ENCODE data around the gene JARID2. TPM values are rescaled to one million over a fixed set of nuclear protein-coding genes. Genes with fewer than 3 reads are reported as not detected.

The JARID2 gene
- total RNA-seq, 8 experiments from 2014 or later = 11.8 to 39.9 (median 30.7) TPM

DNA sequence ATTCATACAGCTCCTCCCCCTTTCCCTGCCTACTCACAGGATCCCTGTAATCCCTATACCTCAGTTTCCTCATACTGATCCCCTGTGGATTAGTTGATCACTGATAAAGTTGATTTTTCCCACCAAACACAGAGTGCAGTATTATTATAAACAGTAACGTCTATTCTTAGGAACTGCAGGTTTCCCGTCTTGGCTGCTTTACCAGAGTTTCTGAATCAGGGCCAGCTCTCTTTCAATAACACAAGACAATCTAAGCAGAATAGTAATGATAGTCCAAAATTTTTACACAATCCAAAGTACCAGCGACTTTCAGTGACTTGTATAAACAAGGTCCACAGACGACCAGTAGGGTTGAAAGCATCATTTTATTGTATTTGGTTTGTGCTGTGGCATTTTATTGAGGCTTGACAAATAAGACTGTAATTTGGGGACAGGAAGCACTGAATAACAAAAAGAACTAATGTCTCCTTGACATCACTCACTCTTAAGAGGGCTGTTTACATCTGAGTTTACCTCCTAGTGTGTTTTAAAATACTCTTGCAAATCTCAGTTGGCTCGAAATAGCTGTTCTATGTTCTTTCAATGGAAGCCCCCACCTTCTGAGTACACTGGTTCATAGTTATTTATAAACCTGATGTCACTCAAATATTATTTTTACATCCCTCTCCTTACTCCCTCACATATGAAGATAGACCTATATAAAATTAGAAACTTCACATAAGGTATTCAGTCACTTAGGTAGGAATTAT lies 6.1 kb upstream of the JARID2 start:
- peaks cover 6 to 9% of the 10 kb centered on the region in 2 donors for H3K4me1 ChIP-seq (replicated peaks in 1 of 2)
- no peak overlapping the region for H3K27ac ChIP-seq
- in situ Hi-C loops (cut with MboI; ENCODE audit: low pct_unique_long_range_greater_than_20kb in 2 of 9, low sequenced_read_pairs in 9 of 9, unreplicated experiment in 9 of 9) = no loop called here
- no peak for ATAC-seq (replicated peaks in 6 of 8)
- 8 to 79% (median 36%) methylated on average over 2 to 5 of the region's 5 CpGs for WGBS, 10 experiments
- no peak overlapping the region for H3K4me3 ChIP-seq

DNA sequence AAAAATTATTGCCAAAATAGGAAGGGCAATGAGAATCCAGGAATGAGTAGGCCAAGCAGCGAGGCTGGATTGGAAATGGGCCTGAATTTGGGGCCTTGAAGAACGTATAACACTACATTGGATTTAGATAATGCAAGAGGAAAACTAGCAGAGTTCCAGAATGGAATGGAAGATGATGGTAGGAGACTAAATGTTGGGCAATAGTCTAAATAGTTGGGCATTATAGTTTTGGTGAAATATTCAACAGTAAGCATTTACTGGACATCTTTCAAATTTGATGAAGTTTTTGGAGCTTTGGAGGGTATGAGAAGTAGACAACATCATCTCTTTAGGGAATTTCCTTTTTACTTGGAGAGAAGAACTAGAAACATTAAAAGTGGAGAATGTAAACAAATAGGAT lies 3.4 kb upstream of the JARID2 start:
- in situ Hi-C loops (cut with MboI; ENCODE audit: low pct_unique_long_range_greater_than_20kb in 2 of 9, low sequenced_read_pairs in 9 of 9, unreplicated experiment in 9 of 9) = no loop called here
- no peak overlapping the region for H3K27ac ChIP-seq
- no peak overlapping the region for H3K4me3 ChIP-seq
- ATAC-seq (replicated peaks in 6 of 8) = no peak
- H3K4me1 ChIP-seq (replicated peaks in 1 of 2) = peaks cover 6 to 9% of the 10 kb centered on the region in 2 donors
- 89 to 100% (median 100%) methylated on average over 1 to 2 of the region's 2 CpGs; no CpG with 5 or more reads in 4 of the 10 experiments for WGBS, 10 experiments

DNA sequence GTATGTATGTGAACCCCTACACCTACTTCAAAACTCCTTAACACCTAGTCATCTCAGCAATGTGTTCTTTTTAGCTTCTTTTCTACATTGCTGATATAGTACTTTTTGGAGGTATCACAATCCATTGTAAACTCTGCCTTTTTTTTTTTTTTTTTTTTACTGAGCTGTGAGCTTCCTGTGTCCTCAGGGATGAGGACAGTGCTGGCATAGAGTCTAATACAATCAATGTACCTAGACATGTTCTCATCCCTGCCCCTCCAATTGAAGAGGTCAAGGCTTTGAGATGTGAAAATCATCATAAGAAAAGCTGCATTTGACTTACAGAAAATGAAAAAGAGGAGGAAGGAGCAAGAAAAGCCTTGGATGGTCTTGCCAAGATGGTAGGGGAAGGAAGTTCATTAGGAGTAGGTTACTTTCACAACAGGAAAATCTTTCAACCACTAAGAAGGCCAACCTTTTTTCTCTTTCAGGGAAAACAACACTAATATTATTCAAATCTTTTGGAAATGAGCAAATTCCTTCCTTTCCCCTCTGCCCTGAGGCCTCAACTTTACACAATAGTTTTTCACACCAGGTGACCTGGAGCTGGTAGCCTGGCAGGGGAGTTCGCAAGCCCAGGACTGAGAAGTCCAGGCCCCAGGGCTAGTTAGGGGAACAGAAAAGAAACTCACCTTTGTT lies 2.8 kb upstream of the JARID2 start:
- in situ Hi-C loops (cut with MboI; ENCODE audit: low pct_unique_long_range_greater_than_20kb in 2 of 9, low sequenced_read_pairs in 9 of 9, unreplicated experiment in 9 of 9) = no loop called here
- peaks cover 6 to 9% of the 10 kb centered on the region in 2 donors for H3K4me1 ChIP-seq (replicated peaks in 1 of 2)

DNA sequence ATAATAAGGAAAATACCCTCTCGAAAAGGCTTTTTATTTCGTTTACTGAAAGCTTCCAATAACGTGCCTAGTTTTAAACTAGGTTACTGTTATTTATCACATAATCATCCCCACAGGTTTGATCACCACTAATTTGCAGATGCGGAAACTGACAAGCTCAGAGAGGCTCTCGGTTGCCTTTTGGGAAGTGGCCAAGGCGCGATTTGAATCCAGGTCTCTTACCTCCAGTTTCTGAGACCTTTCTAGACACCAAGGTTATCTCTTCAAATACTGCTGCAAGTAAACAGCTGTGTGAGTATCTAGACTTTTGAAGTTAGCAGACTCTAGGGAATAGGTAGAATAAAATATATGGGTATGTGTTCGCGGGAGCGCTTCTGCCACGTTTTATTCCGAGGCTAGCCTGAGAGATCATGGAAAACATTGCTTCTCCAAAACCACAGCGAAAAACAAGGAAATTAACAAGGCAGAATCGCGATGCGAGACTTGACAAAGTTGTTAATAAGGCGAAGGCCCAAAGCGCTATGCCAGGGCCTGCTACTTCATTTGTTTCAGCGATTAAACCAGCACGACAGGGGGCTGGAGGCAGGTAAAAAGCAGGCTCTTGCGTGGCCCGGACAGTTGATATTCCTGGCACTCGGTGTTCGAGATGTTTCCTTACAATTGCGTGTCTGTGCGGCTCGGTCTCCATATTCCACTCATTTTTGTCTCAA lies 1.8 kb upstream of the JARID2 start:
- H3K4me1 ChIP-seq (replicated peaks in 1 of 2) = peaks cover 6 to 9% of the 10 kb centered on the region in 2 donors
- in situ Hi-C loops (cut with MboI; ENCODE audit: low pct_unique_long_range_greater_than_20kb in 2 of 9, low sequenced_read_pairs in 9 of 9, unreplicated experiment in 9 of 9) = no loop called here
- peak overlapping the region; percentile 78 to 92 (median 85) for H3K4me3 ChIP-seq
- ATAC-seq (replicated peaks in 6 of 8) = no peak
- H3K27ac ChIP-seq = peak overlapping the region; percentile 92 to 95
- 17 to 94% (median 63%) methylated on average over 6 to 27 of the region's 27 CpGs for WGBS, 10 experiments

More for the DNA sequence above, 2.8 kb upstream of the JARID2 start:
- 80 to 100% (median 100%) methylated on average over 1 of the region's 1 CpG; no CpG with 5 or more reads in 6 of the 10 experiments for WGBS, 10 experiments
- no peak overlapping the region for H3K27ac ChIP-seq
- no peak overlapping the region for H3K4me3 ChIP-seq
- no peak for ATAC-seq (replicated peaks in 6 of 8)

DNA sequence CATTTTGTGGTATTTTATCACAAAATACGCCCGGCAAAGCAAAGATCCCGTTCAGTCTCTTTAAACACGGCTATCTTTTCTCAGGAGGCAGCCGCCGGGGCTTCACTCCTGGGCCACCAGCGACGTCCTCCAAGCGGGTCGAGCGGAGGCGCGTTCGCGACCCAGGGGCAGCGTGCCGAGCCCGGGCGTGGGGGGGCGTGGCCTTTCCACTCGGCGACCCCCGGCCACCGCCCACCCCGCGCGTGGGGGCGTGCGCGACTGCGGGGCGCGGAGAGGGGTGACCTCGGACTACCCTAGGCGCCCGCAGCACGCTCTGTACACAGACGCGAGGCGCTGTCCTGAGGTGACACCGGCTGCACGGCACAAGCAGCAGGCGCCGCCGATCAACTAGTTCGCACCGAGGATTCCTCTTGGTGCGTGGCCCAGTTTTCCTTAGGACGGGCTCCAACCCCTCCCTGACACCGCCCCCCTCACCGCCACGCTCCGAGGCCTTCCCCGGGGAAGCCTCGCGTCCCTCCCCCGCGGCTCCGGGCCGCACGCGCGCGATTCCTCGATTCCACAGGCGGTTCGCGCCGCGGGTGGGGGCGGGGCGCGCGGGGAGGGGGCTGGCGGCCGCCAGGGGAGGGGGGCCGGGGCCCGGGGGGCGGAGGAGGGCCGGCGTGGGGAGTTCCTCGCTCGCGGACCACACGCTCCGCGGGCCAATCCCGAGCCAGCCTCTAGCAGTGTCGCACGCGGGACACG lies 1.1 kb upstream of the JARID2 start:
- peak overlapping the region; percentile 92 to 95 for H3K27ac ChIP-seq
- in situ Hi-C loops (cut with MboI; ENCODE audit: low pct_unique_long_range_greater_than_20kb in 2 of 9, low sequenced_read_pairs in 9 of 9, unreplicated experiment in 9 of 9) = no loop called here

DNA sequence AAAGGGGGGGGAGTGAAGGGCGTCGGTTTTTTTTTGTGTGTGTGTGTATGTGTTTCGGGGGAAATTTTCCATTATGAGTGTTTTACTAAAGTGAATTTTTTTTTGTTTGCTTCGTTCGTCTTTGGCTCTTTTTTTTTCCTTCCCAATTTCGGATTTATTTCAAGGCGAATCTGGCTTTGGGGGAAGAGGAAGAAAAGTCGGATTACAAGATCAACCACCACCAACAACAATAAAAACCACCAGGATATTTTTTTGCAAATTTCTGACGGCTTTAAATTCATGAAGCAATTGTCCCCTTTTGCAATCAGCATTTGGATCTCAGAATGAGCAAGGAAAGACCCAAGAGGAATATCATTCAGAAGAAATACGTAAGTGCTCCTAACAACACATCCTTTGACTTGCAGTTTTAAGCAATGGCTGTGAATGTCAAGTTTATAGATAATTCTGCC lies 372 bp downstream of the JARID2 start:
- no peak for ATAC-seq (replicated peaks in 6 of 8)
- WGBS, 10 experiments = 0 to 1% (median 0%) methylated on average over 1 to 10 of the region's 10 CpGs
- Histone ChIP-seq H3K4me3 (peak overlapping the region; percentile 78 to 92 (median 85)), H3K27ac (no peak overlapping the region), H3K4me1 (replicated peaks in 1 of 2) (peaks cover 6 to 9% of the 10 kb centered on the region in 2 donors)
- in situ Hi-C loops (cut with MboI; ENCODE audit: low pct_unique_long_range_greater_than_20kb in 2 of 9, low sequenced_read_pairs in 9 of 9, unreplicated experiment in 9 of 9) = no loop called here

More for the DNA sequence above, 1.1 kb upstream of the JARID2 start:
- peak; percentile 14 to 39 (median 30) for ATAC-seq (replicated peaks in 6 of 8)
- H3K4me1 ChIP-seq (replicated peaks in 1 of 2) = peaks cover 6 to 9% of the 10 kb centered on the region in 2 donors
- WGBS, 10 experiments = 0 to 10% (median 4%) methylated on average over 1 to 12 of the region's 92 CpGs; no CpG with 5 or more reads in 4 of the 10 experiments
- peak overlapping the region; percentile 78 to 92 (median 85) for H3K4me3 ChIP-seq

DNA sequence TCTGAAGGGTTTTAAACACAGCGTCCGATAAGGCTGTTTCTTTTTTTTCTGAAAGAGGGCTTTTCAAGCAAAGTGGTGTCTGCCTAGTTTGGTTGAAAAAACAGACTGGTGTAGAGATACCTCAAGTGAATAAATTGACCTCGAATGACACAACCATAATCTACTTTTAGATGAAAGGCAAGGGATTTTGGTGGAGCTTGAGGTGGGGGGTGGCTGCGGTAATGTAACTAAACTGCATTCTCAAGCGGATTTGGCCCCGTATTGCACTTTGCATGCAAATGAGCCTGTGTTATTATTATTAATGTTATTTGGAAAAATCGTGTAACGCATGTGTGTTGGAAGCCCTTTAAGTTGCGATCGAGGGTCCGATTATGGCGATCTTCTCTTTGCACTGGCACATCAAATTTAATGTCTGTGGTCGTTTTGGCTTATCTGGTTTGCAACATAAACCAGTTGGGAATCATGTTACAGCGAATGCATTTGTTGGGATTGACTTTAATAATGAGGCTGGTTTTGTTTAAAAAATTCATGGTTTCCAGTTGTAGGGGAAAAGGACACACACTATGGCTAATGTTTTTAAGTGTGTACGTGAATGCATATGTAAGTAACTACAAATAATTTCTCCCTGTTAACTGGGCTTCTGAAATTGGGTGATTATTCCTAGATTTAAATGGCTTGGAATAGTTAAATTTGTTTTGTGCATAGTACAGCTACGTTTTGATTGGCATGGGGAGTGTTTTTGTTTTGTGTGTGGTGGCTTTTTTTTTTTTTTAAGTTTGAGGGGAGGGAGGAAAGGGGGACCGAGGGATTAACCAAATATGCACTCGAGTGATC lies 1.0 kb downstream of the JARID2 start:
- in situ Hi-C loops (cut with MboI; ENCODE audit: low pct_unique_long_range_greater_than_20kb in 2 of 9, low sequenced_read_pairs in 9 of 9, unreplicated experiment in 9 of 9) = no loop called here
- H3K27ac ChIP-seq = no peak overlapping the region
- WGBS, 10 experiments = 0 to 3% (median 0%) methylated on average over 4 to 18 of the region's 18 CpGs
- ATAC-seq (replicated peaks in 6 of 8) = no peak
- H3K4me3 ChIP-seq = peak overlapping the region; percentile 78 to 92 (median 85)
- peaks cover 6 to 9% of the 10 kb centered on the region in 2 donors for H3K4me1 ChIP-seq (replicated peaks in 1 of 2)

DNA sequence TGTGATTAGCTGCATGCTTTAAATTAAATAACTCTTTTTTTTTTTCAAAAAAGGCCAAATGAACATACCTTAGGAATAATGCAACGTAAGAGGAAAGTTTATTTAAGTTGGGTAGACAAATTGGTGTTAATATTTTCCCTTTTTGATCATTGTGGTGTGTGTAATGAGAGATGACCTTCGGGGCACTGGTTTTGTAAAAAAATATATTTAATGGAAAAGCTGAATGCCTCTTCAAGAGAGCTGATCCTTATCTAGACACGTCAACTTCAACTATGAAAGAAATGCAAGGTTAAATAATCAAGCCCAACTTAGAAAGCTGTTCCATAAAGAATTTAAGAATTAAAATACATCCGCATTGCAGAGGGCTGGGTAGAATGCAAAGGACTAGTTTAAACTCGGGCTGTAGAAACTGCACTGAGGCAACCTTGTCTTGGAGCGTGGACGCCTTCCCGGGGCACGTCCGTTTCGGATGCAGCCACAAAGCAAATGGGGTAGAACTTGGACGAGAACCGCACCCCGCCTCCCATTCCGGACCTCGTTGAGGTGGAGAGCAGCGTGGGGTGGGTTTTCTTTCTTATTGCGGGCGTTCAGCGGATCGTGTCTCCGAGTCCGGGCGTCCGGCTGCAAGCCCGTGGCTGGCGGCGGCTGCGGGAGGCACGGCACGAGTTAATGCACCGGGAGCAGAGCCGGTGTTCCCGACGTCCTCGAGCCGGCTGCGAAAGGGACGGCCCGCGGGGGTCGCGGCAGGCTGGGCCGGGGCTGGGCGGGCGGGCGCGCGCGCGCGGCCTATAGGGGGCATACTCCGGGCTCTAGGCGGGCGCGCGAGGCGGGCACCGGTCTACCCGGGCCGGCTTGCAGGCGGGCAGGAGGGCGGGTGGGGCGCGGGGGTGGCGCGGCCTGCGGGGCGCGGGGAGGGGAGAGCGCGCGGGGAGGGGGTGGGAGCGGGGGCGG lies 1.9 kb downstream of the JARID2 start:
- peak; percentile 2 to 33 (median 28) for ATAC-seq (replicated peaks in 6 of 8)
- Histone ChIP-seq H3K4me3 (peak overlapping the region; percentile 78 to 92 (median 85)), H3K27ac (peak overlapping the region; percentile 39 to 80), H3K4me1 (replicated peaks in 1 of 2) (peaks cover 6 to 9% of the 10 kb centered on the region in 2 donors)
- WGBS, 10 experiments = 0 to 8% (median 0%) methylated on average over 2 to 20 of the region's 75 CpGs
- in situ Hi-C loops (cut with MboI; ENCODE audit: low pct_unique_long_range_greater_than_20kb in 2 of 9, low sequenced_read_pairs in 9 of 9, unreplicated experiment in 9 of 9) = no loop called here

DNA sequence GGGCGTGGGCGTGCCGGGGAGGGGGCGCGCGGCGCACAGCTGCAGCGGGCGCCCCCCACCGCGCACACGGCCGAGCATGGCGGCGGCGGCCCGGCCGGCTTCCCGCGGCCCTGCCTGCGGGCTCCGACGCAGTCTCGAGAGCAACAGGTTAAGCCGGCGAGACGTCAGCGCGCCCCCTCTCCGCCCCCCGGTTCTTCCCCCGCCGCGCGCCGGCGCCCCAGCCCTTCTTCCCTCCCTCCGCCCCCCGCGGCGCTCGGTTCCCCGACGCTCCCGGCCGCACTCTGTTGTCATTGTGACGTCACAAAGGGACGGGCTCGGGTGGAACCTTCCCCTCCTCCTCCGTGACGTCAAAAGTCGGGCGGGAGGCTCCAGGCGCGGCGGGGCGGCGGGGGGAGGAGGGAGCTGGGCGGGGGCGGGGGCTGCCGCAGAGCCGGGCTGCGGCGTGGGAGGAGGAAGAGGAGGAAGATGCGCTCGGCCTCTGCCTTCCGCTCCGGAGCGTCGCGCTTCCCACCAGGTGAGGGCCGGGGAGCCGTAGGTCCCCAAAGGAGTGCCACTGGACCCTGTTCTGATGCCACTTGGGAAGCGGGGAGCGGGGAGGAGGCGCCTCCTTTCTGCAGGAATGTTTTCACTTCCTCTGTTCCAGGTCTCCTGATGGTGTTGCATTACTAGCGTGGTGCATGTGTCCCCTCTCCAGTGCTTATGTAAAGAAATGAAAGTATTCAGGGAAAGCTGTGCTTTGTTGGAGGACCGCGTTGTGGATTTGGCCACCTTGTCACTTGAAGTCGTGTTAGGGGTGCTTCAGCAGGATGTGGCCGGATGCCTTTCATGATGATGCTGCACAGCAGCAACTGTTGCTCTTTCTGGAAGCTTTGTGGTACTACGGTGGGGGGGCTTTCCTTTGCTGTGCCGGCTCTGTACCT lies 2.8 kb downstream of the JARID2 start:
- Histone ChIP-seq H3K4me3 (peak overlapping the region; percentile 78 to 92 (median 85)), H3K27ac (peak overlapping the region; percentile 39 to 80), H3K4me1 (replicated peaks in 1 of 2) (peaks cover 4 to 5% of the 10 kb centered on the region in 2 donors)
- WGBS, 10 experiments = 0% methylated on average over 1 to 11 of the region's 83 CpGs; no CpG with 5 or more reads in 3 of the 10 experiments
- ATAC-seq (replicated peaks in 6 of 8) = peak; percentile 39 to 57 (median 48)
- in situ Hi-C loops (cut with MboI; ENCODE audit: low pct_unique_long_range_greater_than_20kb in 2 of 9, low sequenced_read_pairs in 9 of 9, unreplicated experiment in 9 of 9) = no loop called here

DNA sequence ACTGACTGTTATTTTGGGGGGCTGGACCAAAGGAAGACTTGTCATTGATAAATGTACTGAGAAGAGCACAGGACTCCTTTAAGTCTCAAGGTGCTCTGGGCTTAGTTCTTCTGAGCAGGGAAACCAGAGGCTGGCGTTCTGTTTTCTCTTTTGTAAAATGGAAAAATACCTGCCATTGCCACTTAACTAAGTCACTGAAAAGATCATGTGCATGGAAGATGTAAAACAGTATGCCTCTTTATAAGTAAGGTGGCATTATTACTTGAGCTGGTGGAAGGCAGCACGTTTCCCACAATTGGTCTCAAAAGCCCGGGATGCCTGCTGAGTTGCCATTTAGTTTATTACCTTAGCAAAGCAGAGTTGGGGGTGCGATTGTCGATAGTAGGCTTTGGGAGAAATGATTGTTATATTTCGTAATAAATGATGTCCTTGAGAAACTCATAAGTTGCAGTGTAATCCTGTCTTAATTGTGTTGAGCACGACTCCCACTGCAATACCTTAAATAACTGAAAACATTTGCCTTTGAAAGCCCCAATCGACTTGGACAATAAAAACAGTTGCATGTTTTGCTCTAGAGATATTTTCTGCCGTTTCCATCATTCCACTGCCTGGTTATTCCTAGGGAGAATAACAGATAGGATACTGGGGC lies 3.6 kb downstream of the JARID2 start:
- Histone ChIP-seq H3K4me1 (replicated peaks in 1 of 2) (peaks cover 0 to 6% of the 10 kb centered on the region in 2 donors), H3K27ac (peak overlapping the region in 1 of 2 donors; percentile 2), H3K4me3 (peak overlapping the region; percentile 78 to 92 (median 85))
- in situ Hi-C loops (cut with MboI; ENCODE audit: low pct_unique_long_range_greater_than_20kb in 2 of 9, low sequenced_read_pairs in 9 of 9, unreplicated experiment in 9 of 9) = loop anchor here in 2 of 9 experiments (25.0 kb wide), 2 partner anchors 213 to 238 kb away; no protein-coding TSS in a partner anchor
- 0 to 24% (median 9%) methylated on average over 1 to 8 of the region's 9 CpGs; no CpG with 5 or more reads in 2 of the 10 experiments for WGBS, 10 experiments
- no peak for ATAC-seq (replicated peaks in 6 of 8)
